Mesendoderm (in vitro differentiated cells): Measurements from ENCODE around the gene ABCA4.

ENCODE experiments used
- DNase-seq: peaks from one replicate; pipeline ENCODE4 v3.0.0; 2013
- H2AK5ac ChIP-seq: 2 replicates; pipeline ENCODE4 v1.6.1; 2013; ENCODE audit warnings: low read length, inconsistent platforms
- H2BK120ac ChIP-seq: 2 replicates; pipeline ENCODE4 v1.6.1; 2013; ENCODE audit warnings: low read depth, mild to moderate bottlenecking, low read length, moderate library complexity, mixed read lengths
- H2BK15ac ChIP-seq: replicated peaks from 2 replicates; pipeline ENCODE4 v1.6.1; 2013; ENCODE audit warnings: low read depth, mild to moderate bottlenecking, moderate library complexity
- H2BK5ac ChIP-seq: 2 replicates; pipeline ENCODE4 v1.6.1; 2013; ENCODE audit warnings: low read length, inconsistent platforms
- H3K18ac ChIP-seq: 2 replicates; pipeline ENCODE4 v1.6.1; 2013; ENCODE audit warnings: mild to moderate bottlenecking, low read length, mixed read lengths
- H3K23ac ChIP-seq: one replicate; pipeline ENCODE4 v1.6.1; 2013; ENCODE audit warnings: low read length
- H3K27ac ChIP-seq: 2 replicates; pipeline ENCODE4 v1.5.1; 2013; ENCODE audit warnings: low read depth, mild to moderate bottlenecking, inconsistent platforms, low read length, moderate library complexity
- H3K27me3 ChIP-seq: 2 replicates; pipeline ENCODE4 v1.6.1; 2013; ENCODE audit warnings: low read length, control low read depth, mild to moderate bottlenecking, inconsistent platforms; ENCODE audit not compliant: insufficient read depth, poor library complexity
- H3K36me3 ChIP-seq: 2 replicates; pipeline ENCODE4 v1.6.1; 2013; ENCODE audit warnings: low read length, inconsistent platforms; ENCODE audit not compliant: control insufficient read depth, insufficient read depth
- H3K4ac ChIP-seq: one replicate; pipeline ENCODE4 v1.6.1; 2013; ENCODE audit warnings: low read depth, mild to moderate bottlenecking, low read length, moderate library complexity
- H3K4me1 ChIP-seq: 2 replicates; pipeline ENCODE4 v1.6.1; 2013; ENCODE audit warnings: low read depth, low read length, inconsistent platforms; ENCODE audit not compliant: control insufficient read depth
- H3K4me2 ChIP-seq: 2 replicates; pipeline ENCODE4 v1.6.1; 2013; ENCODE audit warnings: low read length
- H3K4me3 ChIP-seq: 2 replicates; pipeline ENCODE4 v1.5.1; 2013; ENCODE audit warnings: mild to moderate bottlenecking, low read length
- H3K56ac ChIP-seq: one replicate; pipeline ENCODE4 v1.6.1; 2013; ENCODE audit warnings: low read length
- H3K79me1 ChIP-seq: 2 replicates; pipeline ENCODE4 v1.6.1; 2013; ENCODE audit warnings: low read length, inconsistent platforms
- H3K79me2 ChIP-seq: 2 replicates; pipeline ENCODE4 v1.6.1; 2013; ENCODE audit warnings: mild to moderate bottlenecking, low read length; ENCODE audit not compliant: control insufficient read depth, insufficient read depth
- H3K9ac ChIP-seq: 2 replicates; pipeline ENCODE4 v1.6.1; 2013; ENCODE audit warnings: low read length, inconsistent platforms
- H4K5ac ChIP-seq: one replicate; pipeline ENCODE4 v1.6.1; 2013; ENCODE audit warnings: low read length
- H4K8ac ChIP-seq: one replicate; pipeline ENCODE4 v1.6.1; 2013; ENCODE audit warnings: low read depth, mild to moderate bottlenecking, control low read depth, low read length, moderate library complexity
- WGBS: extraction: QIAGEN DNeasy Blood & Tissue Kit; methylation state at CpG from one replicate; pipeline ENCODE4 v1.1.7; 2013; ENCODE audit warnings: low lambda C conversion rate, missing lambda C conversion rate; ENCODE audit not compliant: insufficient coverage; ENCODE audit errors: extremely low coverage; 5-methylcytosine and 5-hydroxymethylcytosine counted together

Gene ABCA4

DNA sequence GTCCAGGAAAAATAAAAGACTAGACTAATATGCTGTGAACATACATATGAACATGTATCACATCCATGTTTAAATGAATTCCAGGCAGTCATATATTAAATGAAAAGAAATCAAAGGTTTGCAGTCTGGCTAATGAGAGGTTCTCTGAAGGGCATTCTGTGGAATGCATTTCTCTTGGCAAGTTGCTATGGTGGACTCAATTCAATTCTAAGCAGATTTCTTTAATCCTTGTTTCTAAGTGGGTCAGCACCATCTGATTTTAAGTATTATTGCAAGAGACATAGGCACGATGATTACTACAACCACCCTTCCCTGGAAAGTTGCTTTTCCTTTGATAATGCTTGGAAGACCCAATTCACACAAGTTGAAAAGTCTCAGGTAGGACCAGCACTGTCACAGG, 23.9 kb upstream of the ABCA4 start:
- Histone ChIP-seq H3K4me1 (peaks cover under 1% of the 10 kb centered on the region), H3K18ac (no peak overlapping the region), H3K4me3 (no peak overlapping the region), H3K27me3 (no peaks in the 10 kb centered on the region), H4K5ac (no peak overlapping the region), H3K36me3 (no peaks in the 10 kb centered on the region), H2BK15ac (no peak overlapping the region), H4K8ac (no peak overlapping the region), H3K56ac (no peak overlapping the region), H2AK5ac (no peak overlapping the region), H3K4ac (no peak overlapping the region), H3K27ac (no peak overlapping the region), H3K9ac (no peak overlapping the region), H3K4me2 (no peak overlapping the region), H2BK120ac (no peak overlapping the region), H3K79me1 (no peaks in the 10 kb centered on the region), H2BK5ac (no peak overlapping the region), H3K79me2 (no peaks in the 10 kb centered on the region), H3K23ac (no peak overlapping the region)
- WGBS: no CpG with 5 or more reads among the region's 1 CpG
- DNase-seq: no peak

- Histone ChIP-seq H3K27me3 (no peaks in the 10 kb centered on the region), H3K4me3 (no peak overlapping the region), H3K18ac (no peak overlapping the region), H3K79me2 (no peaks in the 10 kb centered on the region), H3K4ac (no peak overlapping the region), H2BK120ac (no peak overlapping the region), H3K27ac (no peak overlapping the region), H2BK15ac (no peak overlapping the region), H3K56ac (no peak overlapping the region), H2AK5ac (no peak overlapping the region), H4K8ac (no peak overlapping the region), H2BK5ac (no peak overlapping the region), H3K79me1 (no peaks in the 10 kb centered on the region), H4K5ac (no peak overlapping the region), H3K4me1 (no peaks in the 10 kb centered on the region), H3K36me3 (no peaks in the 10 kb centered on the region), H3K9ac (no peak overlapping the region), H3K23ac (no peak overlapping the region), H3K4me2 (no peak overlapping the region)
- DNase-seq: no peak
These were observed 22.8 kb upstream of the ABCA4 start for GRCh38 chr1:94143809-94144176.

DNA sequence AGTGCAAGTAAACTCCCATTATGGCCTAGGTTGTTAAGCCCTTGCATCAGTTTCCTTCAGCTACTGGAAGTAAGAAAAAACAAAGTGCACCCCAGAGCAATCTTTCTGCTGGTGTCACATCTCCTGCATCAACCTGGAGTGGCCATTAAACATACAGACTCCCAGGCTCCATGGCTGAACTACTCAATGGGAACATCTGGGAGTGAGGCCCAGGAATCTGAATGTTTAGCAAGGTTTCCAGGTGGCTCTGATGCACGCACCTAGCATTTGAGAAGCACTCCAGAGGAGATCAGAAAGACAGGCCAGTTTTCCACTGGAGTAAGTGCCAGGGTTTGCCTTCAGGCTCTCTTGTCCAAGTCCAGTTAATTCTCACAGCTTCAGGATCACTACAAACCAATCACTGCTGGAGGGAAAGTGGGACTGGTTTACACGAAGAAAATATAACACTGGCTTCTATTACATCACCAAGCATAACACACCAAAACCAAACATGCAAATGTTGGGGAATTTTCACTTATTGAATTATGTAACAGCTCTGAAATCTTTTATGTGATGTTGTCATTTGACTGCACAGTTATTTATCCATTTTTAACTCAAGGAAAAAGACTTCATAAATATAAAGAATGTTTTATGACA, 22.3 kb upstream of the ABCA4 start:
- Histone ChIP-seq H2AK5ac (no peak overlapping the region), H3K4me1 (no peaks in the 10 kb centered on the region), H3K4me2 (no peak overlapping the region), H3K36me3 (no peaks in the 10 kb centered on the region), H3K27ac (no peak overlapping the region), H2BK15ac (peak overlapping the region; percentile 4), H3K9ac (no peak overlapping the region), H3K18ac (no peak overlapping the region), H3K4ac (no peak overlapping the region), H2BK5ac (no peak overlapping the region), H3K79me1 (no peaks in the 10 kb centered on the region), H3K56ac (no peak overlapping the region), H3K4me3 (no peak overlapping the region), H4K5ac (no peak overlapping the region), H4K8ac (no peak overlapping the region), H3K27me3 (no peaks in the 10 kb centered on the region), H2BK120ac (no peak overlapping the region), H3K23ac (no peak overlapping the region), H3K79me2 (no peaks in the 10 kb centered on the region)
- WGBS: no CpG with 5 or more reads among the region's 2 CpGs
- no peak for DNase-seq

GRCh38 chr1:94142583-94142982, 21.6 kb upstream of the ABCA4 start:
- H3K27ac ChIP-seq: no peak overlapping the region
- no peak overlapping the region for H4K5ac ChIP-seq
- DNase-seq: no peak
- no peak overlapping the region for H4K8ac ChIP-seq
- no peaks in the 10 kb centered on the region for H3K27me3 ChIP-seq
- no peaks in the 10 kb centered on the region for H3K4me1 ChIP-seq
- no peak overlapping the region for H3K4ac ChIP-seq
- no peaks in the 10 kb centered on the region for H3K79me2 ChIP-seq
- WGBS: no CpG with 5 or more reads among the region's 2 CpGs
- H3K23ac ChIP-seq: no peak overlapping the region
- H2BK15ac ChIP-seq: no peak overlapping the region
- no peak overlapping the region for H3K4me3 ChIP-seq
- H2BK120ac ChIP-seq: no peak overlapping the region
- no peak overlapping the region for H2AK5ac ChIP-seq
- H3K79me1 ChIP-seq: no peaks in the 10 kb centered on the region
- no peak overlapping the region for H3K18ac ChIP-seq
- no peaks in the 10 kb centered on the region for H3K36me3 ChIP-seq
- H2BK5ac ChIP-seq: no peak overlapping the region
- no peak overlapping the region for H3K4me2 ChIP-seq
- no peak overlapping the region for H3K9ac ChIP-seq
- H3K56ac ChIP-seq: no peak overlapping the region

GRCh38 chr1:94142022-94142421, 21.1 kb upstream of the ABCA4 start:
- H3K4me1 ChIP-seq: no peaks in the 10 kb centered on the region
- no peak overlapping the region for H2BK5ac ChIP-seq
- no peaks in the 10 kb centered on the region for H3K79me2 ChIP-seq
- H3K4me2 ChIP-seq: no peak overlapping the region
- no peaks in the 10 kb centered on the region for H3K27me3 ChIP-seq
- H3K4ac ChIP-seq: no peak overlapping the region
- H4K5ac ChIP-seq: no peak overlapping the region
- no peak overlapping the region for H2BK120ac ChIP-seq
- H4K8ac ChIP-seq: no peak overlapping the region
- H3K27ac ChIP-seq: no peak overlapping the region
- no peak overlapping the region for H2BK15ac ChIP-seq
- no peak overlapping the region for H3K56ac ChIP-seq
- no peaks in the 10 kb centered on the region for H3K79me1 ChIP-seq
- H3K4me3 ChIP-seq: no peak overlapping the region
- H3K36me3 ChIP-seq: no peaks in the 10 kb centered on the region
- no peak overlapping the region for H3K18ac ChIP-seq
- no peak overlapping the region for H3K9ac ChIP-seq
- WGBS: no CpG with 5 or more reads among the region's 1 CpG
- H3K23ac ChIP-seq: no peak overlapping the region
- H2AK5ac ChIP-seq: no peak overlapping the region
- DNase-seq: no peak

DNA sequence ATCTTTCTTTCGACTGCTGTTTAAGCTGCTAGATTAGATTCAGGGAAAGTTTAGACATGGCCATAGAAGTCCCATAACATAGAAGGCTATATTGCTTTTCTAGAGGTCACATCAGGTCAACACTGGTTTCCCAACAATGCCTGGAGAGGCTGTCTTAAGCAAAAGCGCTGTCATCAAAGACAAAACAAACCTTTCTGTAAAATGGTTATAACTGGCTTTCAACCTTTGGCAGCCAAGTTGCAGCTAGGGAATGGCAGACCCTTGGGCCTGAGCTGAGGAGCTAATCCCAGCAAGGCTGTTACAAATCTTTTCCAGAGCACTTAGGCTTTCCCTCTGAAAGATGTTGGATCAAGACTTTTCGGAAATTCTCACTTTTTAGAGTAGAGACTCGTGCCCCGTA, 11.2 kb upstream of the ABCA4 start:
- H3K27me3 ChIP-seq: no peaks in the 10 kb centered on the region
- H3K4me3 ChIP-seq: no peak overlapping the region
- no peaks in the 10 kb centered on the region for H3K36me3 ChIP-seq
- H3K79me2 ChIP-seq: no peaks in the 10 kb centered on the region
- no peak overlapping the region for H3K27ac ChIP-seq
- no peak overlapping the region for H3K4me2 ChIP-seq
- no peak overlapping the region for H3K9ac ChIP-seq
- no peak overlapping the region for H3K23ac ChIP-seq
- H3K4ac ChIP-seq: no peak overlapping the region
- WGBS: no CpG with 5 or more reads among the region's 5 CpGs
- H3K4me1 ChIP-seq: no peaks in the 10 kb centered on the region
- H2BK15ac ChIP-seq: no peak overlapping the region
- no peak overlapping the region for H2BK5ac ChIP-seq
- DNase-seq: no peak
- H2BK120ac ChIP-seq: no peak overlapping the region
- H3K18ac ChIP-seq: no peak overlapping the region
- no peak overlapping the region for H4K8ac ChIP-seq
- no peak overlapping the region for H3K56ac ChIP-seq
- no peaks in the 10 kb centered on the region for H3K79me1 ChIP-seq
- no peak overlapping the region for H4K5ac ChIP-seq
- H2AK5ac ChIP-seq: no peak overlapping the region
